ENCODE measurements around the gene ADGRG1. TPM values are rescaled to one million over a fixed set of nuclear protein-coding genes. Genes with fewer than 3 reads are reported as not detected.
"Not testable (repeated sequence)": the region's sequence is repeated elsewhere in the genome, so short reads cannot be mapped to it uniquely, and the experiment has no call there.

ADGRG1 gene
- total and polyA plus RNA-seq, 2 experiments from 2014 or later, result 45.9 to 58.0 TPM

- no peaks in the 10 kb centered on the region for H3K79me2 ChIP-seq
- no peaks in the 10 kb centered on the region for H3K9me2 ChIP-seq (replicated peaks; ENCODE audit: insufficient read depth)
- DNase-seq (ENCODE audit: low spot score), result no peak
- no peak overlapping the region for H3K4me3 ChIP-seq
- no peaks in the 10 kb centered on the region for H4K20me1 ChIP-seq (ENCODE audit: insufficient read depth, poor library complexity, severe bottlenecking)
- H3K36me3 ChIP-seq (replicated peaks; ENCODE audit: insufficient read depth, low read depth), result no peaks in the 10 kb centered on the region
- WGBS (ENCODE audit: low lambda C conversion rate, missing lambda C conversion rate), result 73% methylated on average over 4 of the region's 4 CpGs
- no peak overlapping the region for H3K27ac ChIP-seq
- no peak overlapping the region for H2AFZ ChIP-seq
- H3K4me1 ChIP-seq (ENCODE audit: insufficient read depth), result no peaks in the 10 kb centered on the region
- TF ChIP-seq EZH2 (IDR thresholded peaks at IDR 0.05; ENCODE audit: borderline replicate concordance) (no peak), EZH2phosphoT487 (IDR thresholded peaks at IDR 0.05; ENCODE audit: low read depth, severe bottlenecking, unreplicated experiment) (no peak), CTCF (IDR thresholded peaks at IDR 0.05; ENCODE audit: poor library complexity) (no peak)
- no peaks in the 10 kb centered on the region for H3K9me3 ChIP-seq (ENCODE audit: low read depth)
- no peak overlapping the region for H3K4me2 ChIP-seq
- H3K27me3 ChIP-seq, result no peaks in the 10 kb centered on the region
Observed at GRCh38 chr16:57670196-57670595, 41.8 kb downstream of the ADGRG1 start.

- H3K4me2 ChIP-seq; H3K27me3 ChIP-seq; H3K36me3 ChIP-seq (replicated peaks; ENCODE audit: insufficient read depth, low read depth); H2AFZ ChIP-seq; H3K79me2 ChIP-seq; DNase-seq (ENCODE audit: low spot score); H3K9me2 ChIP-seq (replicated peaks; ENCODE audit: insufficient read depth); H4K20me1 ChIP-seq (ENCODE audit: insufficient read depth, poor library complexity, severe bottlenecking); H3K4me3 ChIP-seq; H3K27ac ChIP-seq; H3K9me3 ChIP-seq (ENCODE audit: low read depth); H3K4me1 ChIP-seq (ENCODE audit: insufficient read depth): not testable (repeated sequence)
- WGBS (ENCODE audit: low lambda C conversion rate, missing lambda C conversion rate), result 60% methylated on average over 7 of the region's 7 CpGs
Observed at GRCh38 chr16:57671451-57671850, 43.0 kb downstream of the ADGRG1 start.

GRCh38 chr16:57672416-57672815, 44.0 kb downstream of the ADGRG1 start:
- TF ChIP-seq EZH2phosphoT487 (IDR thresholded peaks at IDR 0.05; ENCODE audit: low read depth, severe bottlenecking, unreplicated experiment), result no peak
- TF ChIP-seq CTCF (IDR thresholded peaks at IDR 0.05; ENCODE audit: poor library complexity), result no peak
- TF ChIP-seq EZH2 (IDR thresholded peaks at IDR 0.05; ENCODE audit: borderline replicate concordance), result no peak
- H3K79me2 ChIP-seq, result no peaks in the 10 kb centered on the region
- no peaks in the 10 kb centered on the region for H3K4me1 ChIP-seq (ENCODE audit: insufficient read depth)
- no peak overlapping the region for H2AFZ ChIP-seq
- 83% methylated on average over 3 of the region's 3 CpGs for WGBS (ENCODE audit: low lambda C conversion rate, missing lambda C conversion rate)
- no peaks in the 10 kb centered on the region for H3K9me2 ChIP-seq (replicated peaks; ENCODE audit: insufficient read depth)
- no peak for DNase-seq (ENCODE audit: low spot score)
- H4K20me1 ChIP-seq (ENCODE audit: insufficient read depth, poor library complexity, severe bottlenecking), result no peaks in the 10 kb centered on the region
- no peaks in the 10 kb centered on the region for H3K27me3 ChIP-seq
- no peak overlapping the region for H3K4me3 ChIP-seq
- no peak overlapping the region for H3K27ac ChIP-seq
- no peaks in the 10 kb centered on the region for H3K36me3 ChIP-seq (replicated peaks; ENCODE audit: insufficient read depth, low read depth)
- no peak overlapping the region for H3K4me2 ChIP-seq
- no peaks in the 10 kb centered on the region for H3K9me3 ChIP-seq (ENCODE audit: low read depth)

GRCh38 chr16:57672824-57673223, 44.4 kb downstream of the ADGRG1 start:
- Histone ChIP-seq H2AFZ (no peak overlapping the region), H4K20me1 (ENCODE audit: insufficient read depth, poor library complexity, severe bottlenecking) (no peaks in the 10 kb centered on the region), H3K27ac (no peak overlapping the region), H3K36me3 (replicated peaks; ENCODE audit: insufficient read depth, low read depth) (no peaks in the 10 kb centered on the region), H3K27me3 (no peaks in the 10 kb centered on the region), H3K79me2 (no peaks in the 10 kb centered on the region), H3K4me1 (ENCODE audit: insufficient read depth) (no peaks in the 10 kb centered on the region), H3K9me2 (replicated peaks; ENCODE audit: insufficient read depth) (no peaks in the 10 kb centered on the region), H3K9me3 (ENCODE audit: low read depth) (no peaks in the 10 kb centered on the region), H3K4me3 (no peak overlapping the region), H3K4me2 (no peak overlapping the region)
- WGBS (ENCODE audit: low lambda C conversion rate, missing lambda C conversion rate), result 90% methylated on average over 2 of the region's 2 CpGs
- TF ChIP-seq CTCF (IDR thresholded peaks at IDR 0.05; ENCODE audit: poor library complexity) (no peak), EZH2 (IDR thresholded peaks at IDR 0.05; ENCODE audit: borderline replicate concordance) (no peak), EZH2phosphoT487 (IDR thresholded peaks at IDR 0.05; ENCODE audit: low read depth, severe bottlenecking, unreplicated experiment) (no peak)
- no peak for DNase-seq (ENCODE audit: low spot score)
